Vagina (tissue), 2 donors: ENCODE results near the gene THADA. TPM values are rescaled to one million over a fixed set of nuclear protein-coding genes. Genes with fewer than 3 reads are reported as not detected.
A peak's percentile ranks its signal among the peaks of the same experiment; 100 is the strongest.

Experiments used
- DNase-seq, 2 donors: peaks; one replicate each; pipeline ENCODE4 v3.0.0-alpha.2; 2017; ENCODE audit errors: extremely low spot score in 2 of 2
- H3K27ac ChIP-seq: fragments of 200-600 bp; sonication (generic); one replicate; pipeline ENCODE4 v1.5.1; 2019
- H3K27me3 ChIP-seq: fragments of 200-600 bp; sonication (generic); one replicate; pipeline ENCODE4 v1.5.1; 2019
- H3K36me3 ChIP-seq, 2 donors: fragments of 200-600 bp; sonication (generic); one replicate each; pipeline ENCODE4 v1.5.1; 2017 to 2019
- H3K4me1 ChIP-seq: fragments of 200-600 bp; sonication (generic); one replicate; pipeline ENCODE4 v1.5.1; 2019
- H3K4me3 ChIP-seq, 2 donors: fragments of 200-600 bp; sonication (generic); 1 replicate in 1 of 2; 2 replicates in 1 of 2; pipeline ENCODE4 v1.5.1; 2016 to 2019
- H3K9me3 ChIP-seq: fragments of 200-600 bp; sonication (generic); one replicate; pipeline ENCODE4 v1.5.1; 2019
- CTCF ChIP-seq, 3 experiments: fragments of 450-650 bp in 2 of 3; fragments of 200-600 bp in 1 of 3; sonication (generic) in 1 of 3; IDR thresholded peaks; one replicate each; pipeline ENCODE4 v1.5.1; 2017 to 2019; ENCODE audit warnings: antibody characterized with exemption in 3 of 3, mild to moderate bottlenecking in 2 of 3, moderate library complexity in 2 of 3
- POLR2A ChIP-seq, 2 donors: fragments of 450-650 bp; IDR thresholded peaks; one replicate each; pipeline ENCODE4 v1.6.1; 2017; ENCODE audit warnings: antibody characterized with exemption in 2 of 2, mild to moderate bottlenecking in 2 of 2, moderate library complexity in 2 of 2
- POLR2AphosphoS5 ChIP-seq, 2 donors: sonication (generic); formaldehyde crosslinking; IDR thresholded peaks; one replicate each; pipeline ENCODE4 v1.9.0; 2017; ENCODE audit warnings: antibody characterized with exemption in 2 of 2, mild to moderate bottlenecking in 2 of 2, low read depth in 1 of 2; ENCODE audit not compliant: insufficient read depth in 1 of 2
- intact Hi-C: fragments of 100-400 bp; cut with DNase I; formaldehyde crosslinking; loops from one replicate; pipeline ENCODE4 v1.15.1; 2023
- total RNA-seq: library from RNA; depleted of rRNA; stranded (reverse); fragments of >200 nt; gene quantifications from one replicate; pipeline ENCODE4 v1.2.3, GENCODE V29; 2016

Gene THADA
- total RNA-seq, 1 donor from 2014 or later: 32.2 TPM

DNA sequence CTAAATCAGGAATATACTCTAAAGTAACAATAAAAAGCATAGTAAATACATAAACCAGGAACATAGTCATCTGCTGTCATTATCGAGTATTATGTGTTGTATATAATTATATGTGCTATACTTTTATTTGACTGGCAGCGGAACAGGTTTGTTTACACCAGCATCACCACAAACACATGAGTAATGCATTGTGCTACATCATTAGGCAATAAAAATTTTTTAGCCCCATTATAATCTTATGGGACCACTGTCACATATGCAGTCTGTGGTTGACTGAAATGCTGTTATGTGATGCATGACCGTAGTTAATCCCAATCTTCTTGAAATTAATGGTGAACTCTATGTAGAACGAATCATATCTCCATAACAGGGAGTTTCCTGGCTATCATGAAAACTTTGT, 232.7 kb downstream of the THADA start:
- no peak for DNase-seq
- no peak overlapping the region for H3K4me3 ChIP-seq
- H3K36me3 ChIP-seq: no peaks in the 10 kb centered on the region
- TF ChIP-seq POLR2AphosphoS5 (IDR thresholded peaks at IDR 0.05; ENCODE audit: insufficient read depth in 1 of 2, low read depth in 1 of 2) (no peak), POLR2A (IDR thresholded peaks at IDR 0.05) (no peak), CTCF (IDR thresholded peaks at IDR 0.05) (no peak)
- H3K9me3 ChIP-seq: no peaks in the 10 kb centered on the region
- H3K27me3 ChIP-seq: no peaks in the 10 kb centered on the region
- no peak overlapping the region for H3K27ac ChIP-seq
- peaks cover 29% of the 10 kb centered on the region for H3K4me1 ChIP-seq
- intact Hi-C loops: no loop called here

GRCh38 chr2:43361286-43361685, 234.6 kb downstream of the THADA start:
- no peak overlapping the region for H3K4me3 ChIP-seq
- H3K9me3 ChIP-seq: no peaks in the 10 kb centered on the region
- H3K27me3 ChIP-seq: no peaks in the 10 kb centered on the region
- TF ChIP-seq POLR2AphosphoS5 (IDR thresholded peaks at IDR 0.05; ENCODE audit: insufficient read depth in 1 of 2, low read depth in 1 of 2): no peak
- no peak for TF ChIP-seq CTCF (IDR thresholded peaks at IDR 0.05)
- intact Hi-C loops: no loop called here
- no peak for DNase-seq
- H3K4me1 ChIP-seq: peaks cover 37% of the 10 kb centered on the region
- no peak overlapping the region for H3K27ac ChIP-seq
- no peaks in the 10 kb centered on the region for H3K36me3 ChIP-seq

GRCh38 chr2:43360137-43360536, 235.7 kb downstream of the THADA start:
- Histone ChIP-seq H3K9me3 (no peaks in the 10 kb centered on the region), H3K27ac (peak overlapping the region; percentile 42), H3K4me3 (no peak overlapping the region), H3K36me3 (no peaks in the 10 kb centered on the region), H3K4me1 (peaks cover 44% of the 10 kb centered on the region), H3K27me3 (no peaks in the 10 kb centered on the region)
- TF ChIP-seq POLR2AphosphoS5 (IDR thresholded peaks at IDR 0.05; ENCODE audit: insufficient read depth in 1 of 2, low read depth in 1 of 2) (no peak), CTCF (IDR thresholded peaks at IDR 0.05) (no peak), POLR2A (IDR thresholded peaks at IDR 0.05) (no peak)
- intact Hi-C loops: no loop called here
- DNase-seq: no peak

DNA sequence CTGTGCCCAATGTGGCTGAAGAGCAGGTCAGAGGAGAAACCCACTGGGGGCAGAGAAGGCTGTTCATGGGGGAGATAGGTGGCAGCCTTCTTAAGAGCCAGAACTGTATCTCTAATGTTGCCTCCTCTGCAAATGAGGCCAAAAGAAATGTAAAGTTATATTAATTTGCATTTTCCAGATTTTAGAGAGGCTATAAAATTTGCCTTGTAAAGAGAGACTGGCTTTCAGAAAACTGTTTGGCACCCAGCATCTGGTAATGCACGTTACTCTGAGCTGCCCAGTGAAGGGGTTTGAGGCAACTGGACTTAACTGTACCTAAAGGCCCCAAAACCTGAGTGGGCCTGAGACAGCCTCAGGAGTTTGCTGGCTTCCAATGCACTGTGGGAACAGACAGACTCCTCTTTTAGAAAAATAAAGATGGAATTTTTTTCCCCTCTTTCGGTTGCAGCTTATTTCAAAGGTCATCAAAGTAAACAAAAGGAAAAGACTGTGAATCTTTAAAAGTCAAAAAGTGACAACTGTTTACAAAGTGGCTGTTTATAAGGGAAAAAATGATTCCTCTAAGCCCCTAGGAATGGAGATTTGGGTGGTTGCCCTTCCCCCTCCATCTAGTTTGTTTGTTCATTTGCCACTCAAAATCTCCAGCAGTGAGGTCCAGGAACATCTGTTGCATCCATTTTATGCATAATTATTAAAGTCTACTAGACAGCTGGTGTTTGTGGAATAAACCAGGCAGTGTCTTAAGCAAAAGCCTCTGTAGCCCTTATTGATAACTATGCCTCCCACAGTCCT, 237.2 kb downstream of the THADA start:
- DNase-seq: no peak
- Histone ChIP-seq H3K27ac (peak overlapping the region; percentile 50), H3K36me3 (no peaks in the 10 kb centered on the region), H3K27me3 (no peaks in the 10 kb centered on the region), H3K4me1 (peaks cover 44% of the 10 kb centered on the region), H3K4me3 (no peak overlapping the region), H3K9me3 (no peaks in the 10 kb centered on the region)
- TF ChIP-seq POLR2A (IDR thresholded peaks at IDR 0.05): no peak
- no peak for TF ChIP-seq POLR2AphosphoS5 (IDR thresholded peaks at IDR 0.05; ENCODE audit: insufficient read depth in 1 of 2, low read depth in 1 of 2)
- intact Hi-C loops: no loop called here

DNA sequence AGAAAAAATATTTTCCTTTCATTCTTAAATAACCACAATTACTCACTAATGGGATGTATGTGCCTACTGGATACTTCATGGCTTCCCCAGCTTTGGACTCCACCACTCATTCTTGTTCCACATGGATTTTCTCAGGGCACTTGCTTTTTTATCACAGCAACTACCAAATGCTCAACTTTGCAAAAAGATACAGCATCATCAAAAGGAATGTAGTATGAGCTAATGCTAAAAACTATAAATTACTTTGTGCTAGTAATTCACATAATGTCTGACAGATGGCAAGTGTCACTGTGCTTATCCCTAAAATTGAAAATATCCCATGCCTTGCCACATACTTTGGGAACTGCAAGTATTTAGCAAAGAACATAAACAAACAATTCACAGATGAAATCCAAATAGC, 239.1 kb downstream of the THADA start:
- no peak overlapping the region for H3K4me3 ChIP-seq
- no peak for DNase-seq
- H3K27ac ChIP-seq: peak overlapping the region; percentile 12
- no peaks in the 10 kb centered on the region for H3K27me3 ChIP-seq
- H3K4me1 ChIP-seq: peaks cover 44% of the 10 kb centered on the region
- TF ChIP-seq POLR2A (IDR thresholded peaks at IDR 0.05) (no peak), CTCF (IDR thresholded peaks at IDR 0.05) (no peak), POLR2AphosphoS5 (IDR thresholded peaks at IDR 0.05; ENCODE audit: insufficient read depth in 1 of 2, low read depth in 1 of 2) (no peak)
- intact Hi-C loops: no loop called here
- no peaks in the 10 kb centered on the region for H3K9me3 ChIP-seq
- H3K36me3 ChIP-seq: no peaks in the 10 kb centered on the region
